Gastrocnemius medialis (tissue), 4 donors: Measurements from ENCODE around the gene YPEL2. TPM values are rescaled to one million over a fixed set of nuclear protein-coding genes. Genes with fewer than 3 reads are reported as not detected.

Experiments
- ATAC-seq, 2 donors: fragments of 150-250 bp; one replicate each; pipeline ENCODE4 v1.9.1; 2016
- DNase-seq, 2 donors: peaks; one replicate each; pipeline ENCODE4 v3.0.0-alpha.2; 2019
- H3K27ac ChIP-seq, 4 donors: fragments of 200-600 bp; sonication (generic); 1 replicate in 1 of 4; 2 replicates in 3 of 4; pipeline ENCODE4 v1.5.1; 2016 to 2018; ENCODE audit warnings: mild to moderate bottlenecking in 2 of 4, moderate library complexity in 1 of 4
- H3K27me3 ChIP-seq, 3 donors: fragments of 200-600 bp; sonication (generic) in 2 of 3; 1 replicate in 1 of 3; 2 replicates in 2 of 3; pipeline versions ENCODE4 v1.5.1 to v1.6.0; 2016 to 2019; ENCODE audit warnings: mild to moderate bottlenecking in 1 of 3, moderate library complexity in 1 of 3
- H3K36me3 ChIP-seq, 2 donors: fragments of 200-600 bp; sonication (generic) in 1 of 2; one replicate each; pipeline ENCODE4 v1.5.1; 2017 to 2018
- H3K4me1 ChIP-seq, 2 donors: fragments of 200-600 bp; sonication (generic) in 1 of 2; one replicate each; pipeline ENCODE4 v1.5.1; 2016 to 2017; ENCODE audit warnings: mild to moderate bottlenecking in 2 of 2
- H3K4me3 ChIP-seq, 4 donors: fragments of 200-600 bp; sonication (generic) in 3 of 4; 1 replicate in 1 of 4; 2 replicates in 3 of 4; pipeline ENCODE4 v1.5.1; 2016 to 2019; ENCODE audit warnings: mild to moderate bottlenecking in 2 of 4
- H3K9me3 ChIP-seq, 3 donors: fragments of 200-600 bp; sonication (generic) in 2 of 3; 1 replicate in 1 of 3; 2 replicates in 2 of 3; pipeline ENCODE4 v1.5.1; 2016 to 2019
- POLR2A ChIP-seq, 2 donors: fragments of 450-650 bp; IDR thresholded peaks; one replicate each; pipeline ENCODE4 v1.6.1; 2017; ENCODE audit warnings: antibody characterized with exemption in 2 of 2, mild to moderate bottlenecking in 2 of 2, moderate library complexity in 2 of 2
- in situ Hi-C, 4 donors: fragments of 200-750 bp; cut with MboI; loops; one replicate each; pipeline versions ENCODE4 v1.15.0 to v1.8.0; 2017; ENCODE audit warnings: low sequenced_read_pairs in 4 of 4
- intact Hi-C: fragments of 100-400 bp; cut with DNase I; formaldehyde crosslinking; loops from one replicate; pipeline ENCODE4 v1.15.1; 2023; ENCODE audit warnings: low total_unique reads
- total RNA-seq, 4 donors: library from RNA; depleted of rRNA; stranded (reverse); fragments of >200 nt; gene quantifications; one replicate each; pipeline versions ENCODE4 v1.1.0 to v1.2.3, GENCODE V29; 2016
- TF ChIP-seq, protein P1 (sequence below), 5 experiments: fragments of 450-650 bp in 3 of 5; fragments of 200-600 bp in 2 of 5; sonication (generic) in 2 of 5; IDR thresholded peaks in 4 of 5; conservative IDR thresholded peaks in 1 of 5; 1 replicate in 4 of 5; 2 replicates in 1 of 5; pipeline ENCODE4 v1.5.1; 2016 to 2019; ENCODE audit warnings: antibody characterized with exemption in 5 of 5, mild to moderate bottlenecking in 3 of 5, moderate library complexity in 3 of 5

Gene YPEL2
- total RNA-seq, 4 donors from 2014 or later: 18.9 to 27.4 (median 22.2) TPM

- in situ Hi-C loops: no loop called here
- intact Hi-C loops: no loop called here
- peaks cover 72 to 90% of the 10 kb centered on the region in 2 donors for H3K4me1 ChIP-seq
Observed at GRCh38 chr17:59346876-59347407, 15.5 kb downstream of the YPEL2 start.

DNA sequence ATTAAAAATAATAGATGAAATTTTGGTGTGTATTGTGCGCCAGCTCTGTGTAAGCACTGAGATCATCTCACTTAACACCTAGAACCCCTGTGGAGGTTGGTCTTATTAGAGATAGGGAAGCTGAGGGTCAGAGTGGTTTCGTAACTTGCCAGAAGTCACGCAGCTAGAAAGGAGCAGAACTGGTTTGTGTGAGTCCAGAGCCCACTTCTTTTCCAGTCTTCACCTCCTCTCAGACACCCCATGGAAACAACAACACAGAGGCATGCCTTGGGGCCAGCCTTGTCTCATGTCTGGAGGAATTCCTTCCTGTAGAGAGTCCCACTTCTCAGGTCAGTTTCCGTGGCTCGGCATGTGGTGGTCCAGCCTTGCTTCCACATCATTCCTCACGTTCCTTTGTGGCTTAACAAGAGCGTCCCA is 16.5 kb downstream of the YPEL2 start:
- intact Hi-C loops (no loop called here), in situ Hi-C loops (no loop called here)
- no peak overlapping the region for H3K4me3 ChIP-seq
- TF ChIP-seq, protein P1, sequence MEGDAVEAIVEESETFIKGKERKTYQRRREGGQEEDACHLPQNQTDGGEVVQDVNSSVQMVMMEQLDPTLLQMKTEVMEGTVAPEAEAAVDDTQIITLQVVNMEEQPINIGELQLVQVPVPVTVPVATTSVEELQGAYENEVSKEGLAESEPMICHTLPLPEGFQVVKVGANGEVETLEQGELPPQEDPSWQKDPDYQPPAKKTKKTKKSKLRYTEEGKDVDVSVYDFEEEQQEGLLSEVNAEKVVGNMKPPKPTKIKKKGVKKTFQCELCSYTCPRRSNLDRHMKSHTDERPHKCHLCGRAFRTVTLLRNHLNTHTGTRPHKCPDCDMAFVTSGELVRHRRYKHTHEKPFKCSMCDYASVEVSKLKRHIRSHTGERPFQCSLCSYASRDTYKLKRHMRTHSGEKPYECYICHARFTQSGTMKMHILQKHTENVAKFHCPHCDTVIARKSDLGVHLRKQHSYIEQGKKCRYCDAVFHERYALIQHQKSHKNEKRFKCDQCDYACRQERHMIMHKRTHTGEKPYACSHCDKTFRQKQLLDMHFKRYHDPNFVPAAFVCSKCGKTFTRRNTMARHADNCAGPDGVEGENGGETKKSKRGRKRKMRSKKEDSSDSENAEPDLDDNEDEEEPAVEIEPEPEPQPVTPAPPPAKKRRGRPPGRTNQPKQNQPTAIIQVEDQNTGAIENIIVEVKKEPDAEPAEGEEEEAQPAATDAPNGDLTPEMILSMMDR (IDR thresholded peaks at IDR 0.05 in 4 of 5, conservative IDR thresholded peaks at IDR 0.05 in 1 of 5): no peak
- TF ChIP-seq POLR2A (IDR thresholded peaks at IDR 0.05): no peak
- H3K9me3 ChIP-seq: no peaks in the 10 kb centered on the region
- ATAC-seq (no peak), DNase-seq (no peak)
- peak overlapping the region; percentile 42 to 97 (median 53) for H3K27ac ChIP-seq
- H3K36me3 ChIP-seq: no peaks in the 10 kb centered on the region
- no peaks in the 10 kb centered on the region for H3K27me3 ChIP-seq
- peaks cover 72 to 90% of the 10 kb centered on the region in 2 donors for H3K4me1 ChIP-seq

More at GRCh38 chr17:59346876-59347407, 15.5 kb downstream of the YPEL2 start:
- no peaks in the 10 kb centered on the region for H3K9me3 ChIP-seq
- no peaks in the 10 kb centered on the region for H3K27me3 ChIP-seq
- ATAC-seq (no peak), DNase-seq (no peak)
- peak overlapping the region; percentile 18 to 97 (median 31) for H3K27ac ChIP-seq
- no peak overlapping the region for H3K4me3 ChIP-seq
- H3K36me3 ChIP-seq: no peaks in the 10 kb centered on the region
- TF ChIP-seq, protein P1 (IDR thresholded peaks at IDR 0.05 in 4 of 5, conservative IDR thresholded peaks at IDR 0.05 in 1 of 5): no peak
- no peak for TF ChIP-seq POLR2A (IDR thresholded peaks at IDR 0.05)

DNA sequence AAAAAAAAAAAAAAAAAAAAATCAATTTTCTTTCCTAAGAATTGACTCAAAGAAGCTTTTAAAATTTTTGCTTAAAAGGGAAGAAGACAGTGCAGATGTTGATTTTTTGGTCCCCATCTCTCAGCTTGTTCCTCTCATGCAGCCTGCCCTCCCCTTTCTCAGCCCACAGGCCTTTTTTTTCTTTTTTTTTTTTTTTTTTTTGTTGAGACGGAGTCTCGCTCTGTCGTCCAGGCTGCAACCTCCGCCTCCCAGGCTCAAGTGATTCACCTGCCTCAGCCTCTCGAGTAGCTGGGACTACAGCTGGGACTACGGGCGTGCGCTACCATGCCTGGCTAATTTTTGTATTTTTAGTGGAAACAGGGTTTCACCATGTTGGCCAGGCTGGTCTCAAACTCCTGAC is 17.7 kb downstream of the YPEL2 start:
- Histone ChIP-seq H3K27ac (peak overlapping the region; percentile 38 to 99 (median 73)), H3K4me1 (peaks cover 74 to 90% of the 10 kb centered on the region in 2 donors), H3K27me3 (no peaks in the 10 kb centered on the region), H3K36me3 (no peaks in the 10 kb centered on the region), H3K9me3 (no peaks in the 10 kb centered on the region), H3K4me3 (no peak overlapping the region)
- in situ Hi-C loops: no loop called here
- TF ChIP-seq, protein P1 (IDR thresholded peaks at IDR 0.05 in 4 of 5, conservative IDR thresholded peaks at IDR 0.05 in 1 of 5): no peak
- no peak for TF ChIP-seq POLR2A (IDR thresholded peaks at IDR 0.05)
- intact Hi-C loops: no loop called here
- ATAC-seq (no peak), DNase-seq (no peak)

GRCh38 chr17:59353106-59353854 is 21.8 kb downstream of the YPEL2 start:
- intact Hi-C loops: no loop called here

More at GRCh38 chr17:59353106-59353854, 21.8 kb downstream of the YPEL2 start:
- TF ChIP-seq POLR2A (IDR thresholded peaks at IDR 0.05): no peak
- TF ChIP-seq, protein P1 (IDR thresholded peaks at IDR 0.05 in 4 of 5, conservative IDR thresholded peaks at IDR 0.05 in 1 of 5): no peak
- in situ Hi-C loops: no loop called here
- H3K9me3 ChIP-seq: no peaks in the 10 kb centered on the region
- no peaks in the 10 kb centered on the region for H3K36me3 ChIP-seq
- H3K4me3 ChIP-seq: no peak overlapping the region
- peak; percentile 23 to 33 for ATAC-seq
- H3K27ac ChIP-seq: peak overlapping the region; percentile 41 to 99 (median 98)
- no peaks in the 10 kb centered on the region for H3K27me3 ChIP-seq
- H3K4me1 ChIP-seq: peaks cover 87 to 91% of the 10 kb centered on the region in 2 donors
- DNase-seq: no peak
